ENCODE results near the gene MAMDC4. TPM values are rescaled to one million over a fixed set of nuclear protein-coding genes. Genes with fewer than 3 reads are reported as not detected.

MAMDC4 gene
- 1.8 and 3.2 TPM in 2 replicates for total RNA-seq

DNA sequence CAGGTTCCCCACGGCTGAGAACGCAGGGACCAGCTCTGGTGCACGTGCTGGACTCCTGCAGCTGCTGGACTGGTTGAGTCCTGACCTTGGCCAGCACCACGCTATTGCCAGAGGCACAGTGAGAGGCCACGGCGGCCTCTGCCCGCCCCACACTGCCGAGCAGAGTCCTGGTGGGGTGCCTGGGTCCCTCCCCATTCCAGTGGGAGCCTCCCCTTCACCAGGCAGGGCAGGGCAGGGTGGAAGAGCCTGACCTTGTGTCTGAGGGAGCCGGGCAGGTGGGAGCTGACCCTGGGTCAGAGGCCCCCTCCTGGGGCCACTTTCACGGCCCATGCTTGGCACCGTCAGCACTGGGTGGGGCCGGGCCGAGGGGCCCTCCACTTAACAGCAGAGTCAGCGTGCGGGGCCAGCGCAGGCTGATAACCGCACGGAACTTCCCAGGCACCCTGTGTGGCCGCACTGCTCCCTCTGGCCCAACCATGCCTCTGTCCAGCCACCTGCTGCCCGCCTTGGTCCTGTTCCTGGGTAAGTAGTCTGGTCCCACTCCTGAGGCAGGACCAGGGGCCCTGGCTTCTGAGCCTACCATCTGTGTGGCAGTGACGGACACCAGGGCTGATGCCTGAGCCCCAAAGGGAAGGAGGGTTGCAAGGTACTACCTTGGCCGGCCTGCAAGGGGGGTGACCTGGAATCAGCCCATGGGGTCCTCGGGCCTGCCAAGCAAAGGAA lies at the start of gene MAMDC4:
Gene MAMDC4, plus strand, starts transcription at position 406 of the 723 bp plus-strand sequence. Its CDS starts 71 bp downstream, at position 477.

DNA sequence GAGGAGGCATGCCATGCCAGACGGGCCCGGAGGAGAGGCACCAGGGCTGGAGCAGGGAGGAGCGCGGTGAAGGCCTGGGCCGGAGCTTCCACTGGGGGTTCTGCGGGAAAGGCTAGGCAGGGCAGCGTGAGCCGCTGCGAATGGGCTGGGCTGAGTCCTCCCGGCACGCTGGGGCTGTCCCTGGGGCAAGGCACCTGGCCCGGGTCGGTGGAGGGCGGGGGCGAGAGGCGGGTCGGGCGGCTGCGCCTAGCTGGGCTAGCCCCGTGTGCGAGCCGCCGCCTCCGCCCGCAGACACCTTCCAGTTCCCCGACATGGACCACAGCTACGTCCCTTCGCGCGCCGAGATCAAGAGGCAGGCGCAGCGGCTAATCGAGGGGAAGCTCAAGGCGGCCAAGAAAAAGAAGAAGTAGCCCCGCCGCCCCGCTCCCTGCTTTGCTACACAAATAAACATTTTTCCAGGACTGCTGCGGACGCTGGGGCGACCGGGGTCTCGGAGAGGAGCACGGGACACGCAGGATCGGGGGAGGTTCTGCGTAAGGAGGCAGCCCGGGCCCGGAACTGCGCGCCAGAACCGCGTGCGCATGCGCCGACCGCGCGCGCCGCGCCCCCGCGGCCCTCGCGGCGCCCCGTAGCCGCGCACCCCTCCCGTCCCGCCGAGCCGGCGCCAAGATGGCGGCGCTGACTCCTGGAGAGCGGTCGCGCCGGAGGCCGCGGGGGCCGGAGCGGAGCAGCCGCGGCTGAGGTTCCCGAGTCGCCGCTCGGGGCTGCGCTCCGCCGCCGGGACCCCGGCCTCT lies 44.7 kb upstream of the MAMDC4 start, which contains the start of gene RABL6:
Gene RABL6, plus strand, starts transcription at position 668 of the 794 bp plus-strand sequence. CDS start 249 bp downstream, outside the sequence.

DNA sequence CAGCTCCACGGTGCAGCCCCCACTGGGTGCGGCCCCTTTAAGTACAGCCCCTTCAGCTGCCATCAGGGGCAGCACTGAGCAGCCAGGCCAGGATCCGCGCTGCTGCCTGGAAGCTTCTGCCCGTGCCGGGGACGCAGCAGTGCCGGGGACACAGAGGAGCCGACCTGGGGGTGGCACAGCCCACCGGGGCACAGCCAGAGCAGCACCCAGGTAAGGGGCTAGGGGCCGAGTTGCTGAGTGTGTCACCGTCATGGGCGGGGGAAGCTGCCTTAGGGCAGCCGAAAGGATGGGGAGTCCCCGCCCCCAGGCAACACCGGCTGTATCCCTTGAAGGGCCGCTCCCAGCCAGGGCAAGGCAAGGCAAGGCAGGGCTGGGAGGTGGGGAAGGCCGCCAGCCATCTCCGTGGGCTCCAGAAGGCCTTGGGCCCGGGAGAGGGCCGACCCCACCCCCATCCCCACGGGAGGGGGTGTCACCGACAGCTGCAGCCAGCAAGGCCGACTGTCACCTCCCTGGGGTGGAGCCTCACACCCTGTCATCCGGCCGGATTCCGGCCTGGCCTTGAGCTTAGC lies 9.7 kb upstream of the MAMDC4 start, which contains the start of gene AJM1:
Gene AJM1, plus strand, starts transcription at position 99 of the 569 bp plus-strand sequence. CDS start 1,937 bp downstream, outside the sequence.

DNA sequence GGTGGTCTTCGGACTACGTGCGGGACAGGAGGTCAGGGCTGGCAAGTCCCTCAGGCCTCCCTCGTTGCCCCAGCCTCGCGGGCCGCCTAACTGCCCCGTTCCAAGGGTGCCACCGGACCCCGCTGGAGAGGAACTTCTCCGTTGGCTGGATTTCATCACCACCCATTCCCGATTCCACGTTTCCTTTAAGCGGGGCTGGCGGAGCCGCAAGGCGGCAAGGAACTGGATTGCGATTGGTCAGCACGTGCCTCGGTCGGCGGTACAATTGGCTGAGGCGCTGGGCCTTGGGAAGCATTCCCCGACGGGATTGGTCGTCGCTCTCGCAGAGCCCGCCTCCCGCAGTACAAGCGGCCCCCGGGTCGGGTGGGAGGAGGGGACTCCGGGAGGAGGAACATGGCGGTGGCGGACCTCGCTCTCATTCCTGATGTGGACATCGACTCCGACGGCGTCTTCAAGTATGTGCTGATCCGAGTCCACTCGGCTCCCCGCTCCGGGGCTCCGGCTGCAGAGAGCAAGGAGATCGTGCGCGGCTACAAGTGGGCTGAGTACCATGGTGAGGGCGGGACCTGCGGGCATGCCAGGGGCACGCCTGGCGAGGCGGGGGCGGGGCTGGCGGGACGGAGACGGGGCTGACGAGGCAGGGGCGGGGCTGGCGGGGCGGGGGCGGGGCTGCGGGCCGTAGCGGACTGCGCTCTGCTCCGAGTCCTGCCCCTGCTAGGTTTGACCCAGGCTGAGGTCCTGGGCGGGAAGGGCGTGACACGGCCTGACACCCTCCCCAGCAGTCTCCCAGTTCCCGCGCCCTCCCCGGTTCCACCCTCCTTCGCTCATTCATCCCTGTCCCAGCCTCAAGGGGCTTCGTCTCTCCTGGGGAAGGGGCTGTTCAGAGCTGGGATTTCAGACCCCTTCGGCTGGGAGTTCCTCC lies 2.8 kb upstream of the MAMDC4 start, which contains the start of gene PHPT1:
Gene PHPT1, plus strand, starts transcription at position 372 of the 922 bp plus-strand sequence. Its CDS starts 22 bp downstream, at position 394.

DNA sequence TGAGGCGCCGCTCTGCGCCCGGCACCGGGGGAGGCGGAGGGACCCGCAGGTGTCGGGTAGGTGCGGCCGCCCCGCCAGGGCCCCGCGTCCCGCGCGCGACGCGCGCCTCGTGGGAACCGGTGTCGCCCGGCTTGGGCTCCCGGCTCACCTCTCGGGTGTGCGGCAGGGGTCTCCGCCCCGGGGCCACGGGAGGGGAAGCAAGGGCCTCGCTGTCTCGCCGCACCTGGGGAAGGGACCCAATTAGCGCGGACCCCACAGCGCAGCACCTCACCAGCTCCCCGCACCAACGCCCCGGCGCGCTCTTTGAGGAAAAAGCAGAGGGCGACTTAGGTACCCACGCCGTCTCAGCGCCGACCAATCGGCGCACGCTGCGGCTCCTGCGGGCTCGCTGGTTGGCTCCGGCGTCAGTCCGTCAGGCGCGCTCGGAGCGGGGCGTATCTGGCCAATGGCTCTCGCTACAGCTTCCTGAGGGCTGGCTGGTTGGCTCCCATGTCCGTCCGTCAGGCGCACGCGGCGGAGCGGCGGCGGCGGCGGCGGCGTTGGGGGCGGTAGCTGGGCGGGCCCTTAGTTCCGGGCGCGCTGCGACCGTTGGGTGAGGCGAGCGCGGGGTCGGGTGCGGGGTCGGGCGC lies 33.9 kb downstream of the MAMDC4 start, which contains the start of gene TRAF2:
Gene TRAF2, plus strand, starts transcription at position 567 of the 629 bp plus-strand sequence. CDS start 12,225 bp downstream, outside the sequence.

Other genes with a start within 250 kb of the MAMDC4 start
- 20.4 and 27.0 TPM in 2 replicates for gene EGFL7, start 189.4 kb upstream of the MAMDC4 start, total RNA-seq
- 59.6 and 67.2 TPM in 2 replicates for gene AGPAT2, start 164.9 kb upstream of the MAMDC4 start, total RNA-seq
- 8.3 and 18.1 TPM in 2 replicates for gene DIPK1B, start 139.8 kb upstream of the MAMDC4 start, total RNA-seq
- gene LCN10, start 109.4 kb upstream of the MAMDC4 start, total RNA-seq, result not detected in 2 replicates
- not detected in 2 replicates for gene LCN6, start 103.8 kb upstream of the MAMDC4 start, total RNA-seq
- gene LCN8, start 94.1 kb upstream of the MAMDC4 start, total RNA-seq, result not detected in 2 replicates
- not detected in 2 replicates for gene LCN15, start 87.8 kb upstream of the MAMDC4 start, total RNA-seq
- gene TMEM141, start 61.0 kb upstream of the MAMDC4 start, total RNA-seq, result 82.4 and 97.8 TPM in 2 replicates
- 0.25 TPM in 1 of 2 replicates, not detected in the other for gene CCDC183, start 56.0 kb upstream of the MAMDC4 start, total RNA-seq
- gene RABL6, start 44.4 kb upstream of the MAMDC4 start, total RNA-seq, result 117 and 144 TPM in 2 replicates
- 0.81 and 1.5 TPM in 2 replicates for gene AJM1, start 9.9 kb upstream of the MAMDC4 start, total RNA-seq
- gene PHPT1, start 2.9 kb upstream of the MAMDC4 start, total RNA-seq, result 109 and 152 TPM in 2 replicates
- gene EDF1, start 14.0 kb downstream of the MAMDC4 start, total RNA-seq, result 325 and 364 TPM in 2 replicates
- gene TRAF2, start 34.2 kb downstream of the MAMDC4 start, total RNA-seq, result 10.9 and 22.7 TPM in 2 replicates
- gene FBXW5, start 92.4 kb downstream of the MAMDC4 start, total RNA-seq, result 150 and 168 TPM in 2 replicates
- not detected in 2 replicates for gene C8G, start 92.9 kb downstream of the MAMDC4 start, total RNA-seq
- gene LCN12, start 99.9 kb downstream of the MAMDC4 start, total RNA-seq, result 1.6 TPM in 1 of 2 replicates, not detected in the other
- gene PTGDS, start 125.2 kb downstream of the MAMDC4 start, total RNA-seq, result 4.2 and 463 TPM in 2 replicates
- 2.5 TPM in 1 of 2 replicates, not detected in the other for gene LCNL1, start 130.6 kb downstream of the MAMDC4 start, total RNA-seq
- 49.2 and 65.2 TPM in 2 replicates for gene PAXX, start 140.1 kb downstream of the MAMDC4 start, total RNA-seq
- gene CLIC3, start 144.2 kb downstream of the MAMDC4 start, total RNA-seq, result 16.5 and 47.4 TPM in 2 replicates
- 7.7 and 44.4 TPM in 2 replicates for gene ABCA2, start 175.9 kb downstream of the MAMDC4 start, total RNA-seq
- gene FUT7, start 179.7 kb downstream of the MAMDC4 start, total RNA-seq, result not detected in 2 replicates
- gene NPDC1, start 193.8 kb downstream of the MAMDC4 start, total RNA-seq, result 44.0 and 65.8 TPM in 2 replicates
- not detected in 2 replicates for gene ENTPD2, start 201.7 kb downstream of the MAMDC4 start, total RNA-seq
- 3.5 and 52.6 TPM in 2 replicates for gene SAPCD2, start 218.2 kb downstream of the MAMDC4 start, total RNA-seq
- gene UAP1L1, start 225.2 kb downstream of the MAMDC4 start, total RNA-seq, result 6.4 and 13.4 TPM in 2 replicates
- gene MAN1B1, start 234.6 kb downstream of the MAMDC4 start, total RNA-seq, result 72.8 and 125 TPM in 2 replicates

All from mesangial cell (primary cell).